Hematopoietic multipotent progenitor cell treated with erythropoietin and hydrocortisone succinate and interleukin-3 and kit ligand, for 17 days (in vitro differentiated cells): ENCODE measurements around the gene IPCEF1.

ENCODE experiments used
- DNase-seq: peaks from one replicate; pipeline ENCODE4 v3.0.0-alpha.2; 2015; ENCODE audit warnings: low spot score

IPCEF1 gene

GRCh38 chr6:154292855-154293519, 63.6 kb downstream of the IPCEF1 start:
- no peak for DNase-seq

- DNase-seq: no peak
Measured at GRCh38 chr6:154292066-154292465, 64.5 kb downstream of the IPCEF1 start.

DNA sequence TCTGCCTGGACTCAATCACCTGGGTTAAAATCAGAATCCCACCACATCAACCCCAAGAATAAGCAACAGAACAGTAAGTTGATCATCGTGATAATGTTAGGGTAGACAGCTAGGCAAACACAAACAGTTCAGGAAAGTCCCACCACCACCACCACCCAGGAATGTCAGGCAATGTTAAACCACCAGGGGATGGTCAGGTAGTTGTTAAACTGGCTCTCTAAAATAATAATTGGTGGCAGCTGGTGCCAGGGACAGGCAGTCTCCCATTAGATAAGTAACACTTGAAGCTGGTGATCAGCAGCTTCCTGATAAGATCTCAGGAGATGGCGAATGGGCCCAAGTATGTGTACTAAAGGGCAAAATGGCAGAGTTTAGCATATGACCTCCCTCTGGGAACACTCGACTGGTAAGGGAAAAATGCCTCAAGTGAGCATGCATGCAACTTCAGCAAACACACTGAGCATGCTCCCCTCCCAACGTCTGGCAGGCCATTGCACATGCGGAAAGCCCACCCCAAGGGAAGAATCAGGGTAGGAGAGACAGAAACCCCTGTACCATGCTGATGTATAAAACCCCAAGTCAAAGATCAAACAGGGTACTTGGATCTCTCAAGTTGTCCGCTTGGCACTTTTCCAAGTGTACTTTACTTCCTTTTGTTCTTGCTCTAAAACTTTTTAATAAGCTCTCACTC, 66.6 kb downstream of the IPCEF1 start:
- no peak for DNase-seq

DNA sequence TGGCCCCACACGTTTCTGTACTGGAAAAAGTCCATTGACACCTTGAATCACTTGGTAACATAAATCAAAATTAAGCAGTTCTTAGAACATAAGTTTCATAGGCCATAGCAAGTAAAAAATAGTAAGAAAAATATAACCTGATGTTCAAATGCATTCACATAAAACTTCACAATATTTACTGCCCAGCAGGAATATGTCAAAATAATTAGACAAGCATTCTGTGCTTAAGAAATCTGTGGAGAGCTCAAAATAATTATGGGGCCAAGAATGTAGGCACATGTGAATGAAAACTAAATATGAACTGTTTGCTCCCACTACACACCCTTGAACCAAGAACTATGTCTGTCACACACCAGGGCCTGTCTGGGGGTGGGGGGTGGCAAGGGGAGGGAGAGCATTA, 70.8 kb downstream of the IPCEF1 start:
- no peak for DNase-seq

DNA sequence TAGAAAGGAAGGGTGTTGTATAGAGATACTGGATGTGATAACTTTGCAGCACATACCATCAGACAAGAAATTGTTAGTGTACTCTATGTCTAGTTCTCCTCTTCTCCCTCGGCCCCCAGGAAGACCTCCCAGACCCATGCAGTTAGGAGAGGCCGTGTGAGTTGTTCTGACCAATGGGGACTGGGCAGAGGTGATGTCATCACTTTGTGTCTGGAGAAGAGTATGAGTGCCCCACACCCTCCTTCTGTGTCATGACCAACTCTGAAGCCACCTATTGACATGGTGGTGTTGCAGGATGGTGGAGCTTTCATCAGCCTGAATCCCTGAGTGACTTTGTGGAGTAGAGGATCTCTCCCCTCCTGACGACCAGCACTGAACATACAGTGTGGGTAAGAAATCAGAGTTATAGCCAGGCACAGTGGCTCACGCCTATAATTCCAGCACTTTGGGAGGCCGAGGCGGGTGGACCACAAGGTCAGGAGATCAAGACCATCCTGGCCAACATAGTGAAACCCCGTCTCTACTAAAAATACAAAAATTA, 72.2 kb downstream of the IPCEF1 start:
- no peak for DNase-seq

DNA sequence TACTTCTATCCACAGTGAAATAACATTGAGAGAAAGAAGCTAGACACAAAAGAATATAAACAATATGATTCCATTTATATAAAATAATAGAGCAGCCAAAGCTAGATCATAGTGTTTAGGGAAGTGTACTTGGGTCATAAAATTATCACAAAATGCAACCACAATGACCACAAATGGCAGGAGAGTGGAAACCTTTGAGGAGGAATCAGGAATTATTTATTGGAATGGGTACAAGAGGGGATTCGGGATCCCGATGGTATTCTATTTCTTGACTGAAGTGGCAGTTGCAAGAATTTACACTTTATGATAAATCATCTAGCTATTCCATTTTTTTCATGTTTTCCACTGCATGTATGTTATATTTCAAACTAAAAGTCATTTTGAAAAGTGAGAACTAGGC, 76.1 kb downstream of the IPCEF1 start:
- DNase-seq: no peak

GRCh38 chr6:154277629-154278017, 79.0 kb downstream of the IPCEF1 start:
- no peak for DNase-seq

GRCh38 chr6:154276810-154277628, 79.6 kb downstream of the IPCEF1 start:
- DNase-seq: no peak

GRCh38 chr6:154274168-154274567, 82.4 kb downstream of the IPCEF1 start:
- no peak for DNase-seq

DNA sequence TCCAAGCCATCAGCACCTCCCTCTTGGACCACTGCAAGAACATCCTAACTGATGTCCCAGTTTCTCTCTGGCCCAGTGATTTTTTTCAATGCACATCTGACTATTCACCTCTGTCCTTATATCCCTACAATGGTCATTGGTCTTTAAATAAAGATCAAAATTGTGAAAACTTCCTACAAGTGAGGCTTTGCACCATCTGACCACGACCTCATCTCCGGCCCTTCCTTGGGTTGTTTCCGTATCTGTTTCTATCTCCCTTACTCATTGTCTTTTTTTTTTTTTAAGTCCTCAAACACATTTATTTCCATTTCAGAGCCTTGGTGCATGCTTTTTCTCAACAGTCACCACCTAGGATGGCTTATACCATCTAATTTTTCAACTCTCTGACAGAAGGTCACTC, 88.1 kb downstream of the IPCEF1 start:
- DNase-seq: no peak

DNA sequence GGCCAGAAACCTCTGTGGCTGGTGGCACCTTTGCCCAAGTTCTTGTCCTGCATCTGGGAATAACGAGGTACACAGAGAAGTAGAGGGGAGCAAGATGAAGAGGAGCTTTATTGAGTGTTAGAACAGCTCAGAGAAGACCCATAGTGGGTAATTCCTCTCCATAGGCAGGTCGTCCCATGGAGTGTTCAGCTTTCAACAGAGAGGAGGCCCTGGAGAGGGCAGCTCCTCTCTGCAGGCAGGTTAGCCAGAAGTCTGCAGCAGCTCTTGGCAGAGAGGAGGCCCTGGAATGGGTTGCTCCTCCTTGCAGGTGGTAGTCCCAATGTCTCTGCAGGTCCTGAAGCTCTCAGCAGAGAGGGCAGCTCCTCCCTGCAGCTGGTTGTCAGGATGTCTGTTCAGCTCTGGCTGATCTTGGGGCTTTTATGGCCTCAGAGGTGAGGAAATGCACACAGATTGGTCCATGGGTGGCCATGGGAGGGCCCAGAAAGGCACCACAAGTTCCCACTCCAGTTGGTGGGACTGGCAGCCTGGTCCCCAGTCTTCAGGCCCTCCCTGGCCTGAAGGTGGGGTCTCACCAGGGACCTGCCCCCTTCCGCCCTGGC, 89.0 kb downstream of the IPCEF1 start:
- DNase-seq: no peak

DNA sequence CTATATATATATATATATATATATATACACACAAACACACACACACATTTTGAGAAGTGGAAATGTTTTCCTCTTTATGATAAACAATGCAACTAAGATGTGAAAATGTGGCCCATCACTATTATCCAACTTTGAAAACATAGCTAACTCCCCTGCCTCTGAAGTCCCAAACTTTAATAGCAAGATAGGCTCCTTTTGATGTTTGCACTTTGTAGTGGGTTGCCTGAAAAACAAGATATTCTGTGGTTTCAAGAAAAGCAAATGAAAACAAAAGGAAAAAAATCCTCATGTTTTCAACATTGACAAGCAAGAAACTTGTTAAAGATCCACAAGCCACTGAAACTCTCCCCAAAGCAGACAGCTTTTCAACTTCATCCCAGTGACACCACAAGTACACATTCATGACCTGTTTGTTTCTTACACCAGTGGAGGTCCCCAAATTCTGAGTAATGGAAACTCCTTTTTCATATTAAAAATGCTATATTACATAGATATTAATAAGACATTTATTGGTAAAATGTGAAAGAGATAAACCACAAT, 90.0 kb downstream of the IPCEF1 start:
- DNase-seq: no peak

GRCh38 chr6:154261688-154262397, 94.8 kb downstream of the IPCEF1 start:
- no peak for DNase-seq

GRCh38 chr6:154258064-154258757, 98.4 kb downstream of the IPCEF1 start:
- DNase-seq: no peak

DNA sequence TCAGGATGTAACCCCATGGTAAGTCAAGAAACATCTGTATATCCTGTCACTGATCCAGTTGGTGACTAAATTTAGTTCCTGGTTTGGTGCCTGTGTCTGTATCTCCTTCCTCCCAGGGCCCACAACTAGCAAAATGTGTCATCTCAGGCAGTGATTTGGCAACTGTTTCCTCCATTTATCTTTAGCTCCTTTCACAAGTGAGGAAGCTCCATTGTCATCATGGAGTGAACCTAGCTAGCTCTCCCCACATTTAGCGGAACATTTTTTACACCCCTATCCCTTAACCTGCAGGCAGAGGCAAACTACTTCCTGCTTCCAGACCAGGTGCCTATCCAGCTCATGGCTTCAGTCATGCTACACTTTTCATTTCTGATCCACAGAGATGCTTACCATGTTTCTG, 99.5 kb downstream of the IPCEF1 start:
- DNase-seq: no peak

DNA sequence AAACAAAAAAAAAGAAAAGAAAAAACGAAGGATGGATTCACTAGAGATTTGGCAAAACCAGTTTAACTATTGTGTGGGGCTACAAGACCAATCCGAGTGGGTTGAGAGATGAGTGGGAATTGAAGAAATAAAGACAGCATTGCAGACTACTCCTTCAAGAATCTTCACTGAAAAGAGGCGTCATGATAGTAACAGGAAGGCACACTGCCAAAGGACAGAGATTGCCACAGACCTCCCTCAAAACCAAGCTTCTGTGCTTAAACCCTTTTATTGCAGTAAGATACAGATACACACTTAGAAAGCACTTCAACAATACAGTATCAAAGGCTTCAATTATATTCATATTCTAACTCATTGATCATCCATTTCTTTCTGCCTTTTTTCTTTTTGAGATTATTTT, 103.9 kb downstream of the IPCEF1 start:
- DNase-seq: no peak

GRCh38 chr6:154251116-154251515, 105.5 kb downstream of the IPCEF1 start:
- no peak for DNase-seq

GRCh38 chr6:154249499-154250298, 106.9 kb downstream of the IPCEF1 start:
- DNase-seq: no peak

- DNase-seq: no peak
Measured at GRCh38 chr6:154247119-154247861, 109.3 kb downstream of the IPCEF1 start.
